HL-60/S4 (cell line): ENCODE results near the gene BTN3A1.

Experiments used
- in situ Hi-C: fragments of 300-500 bp; cut with MboI; formaldehyde crosslinking; loops from 2 replicates; pipeline ENCODE4 v1.14.3; 2022; ENCODE audit warnings: low sequenced_read_pairs

Gene BTN3A1

DNA sequence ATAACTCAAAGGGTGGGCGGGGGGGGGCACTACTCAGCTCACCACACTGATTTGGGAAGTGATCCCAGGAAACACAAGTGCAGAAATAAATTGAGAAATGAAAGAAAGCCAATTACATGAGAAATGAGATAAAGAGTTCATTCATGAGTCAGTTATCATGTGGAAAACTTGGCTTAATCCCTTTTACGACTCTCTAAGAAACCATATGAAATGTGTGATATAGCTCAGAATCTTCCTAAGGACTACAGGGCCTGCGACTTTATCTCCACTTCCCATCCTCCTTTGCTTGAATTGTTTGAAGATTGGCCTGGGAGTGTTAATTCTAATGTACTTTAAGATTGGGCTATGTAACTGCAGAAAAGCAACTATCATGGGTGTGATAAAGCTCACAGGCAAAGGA is 22.8 kb upstream of the BTN3A1 start:
- in situ Hi-C loops: no loop called here

GRCh38 chr6:26379740-26380139 is 22.3 kb upstream of the BTN3A1 start:
- in situ Hi-C loops: no loop called here

- in situ Hi-C loops: no loop called here
These were observed 21.8 kb upstream of the BTN3A1 start for GRCh38 chr6:26380256-26380655.

GRCh38 chr6:26382121-26382520 is 20.0 kb upstream of the BTN3A1 start:
- in situ Hi-C loops: no loop called here

DNA sequence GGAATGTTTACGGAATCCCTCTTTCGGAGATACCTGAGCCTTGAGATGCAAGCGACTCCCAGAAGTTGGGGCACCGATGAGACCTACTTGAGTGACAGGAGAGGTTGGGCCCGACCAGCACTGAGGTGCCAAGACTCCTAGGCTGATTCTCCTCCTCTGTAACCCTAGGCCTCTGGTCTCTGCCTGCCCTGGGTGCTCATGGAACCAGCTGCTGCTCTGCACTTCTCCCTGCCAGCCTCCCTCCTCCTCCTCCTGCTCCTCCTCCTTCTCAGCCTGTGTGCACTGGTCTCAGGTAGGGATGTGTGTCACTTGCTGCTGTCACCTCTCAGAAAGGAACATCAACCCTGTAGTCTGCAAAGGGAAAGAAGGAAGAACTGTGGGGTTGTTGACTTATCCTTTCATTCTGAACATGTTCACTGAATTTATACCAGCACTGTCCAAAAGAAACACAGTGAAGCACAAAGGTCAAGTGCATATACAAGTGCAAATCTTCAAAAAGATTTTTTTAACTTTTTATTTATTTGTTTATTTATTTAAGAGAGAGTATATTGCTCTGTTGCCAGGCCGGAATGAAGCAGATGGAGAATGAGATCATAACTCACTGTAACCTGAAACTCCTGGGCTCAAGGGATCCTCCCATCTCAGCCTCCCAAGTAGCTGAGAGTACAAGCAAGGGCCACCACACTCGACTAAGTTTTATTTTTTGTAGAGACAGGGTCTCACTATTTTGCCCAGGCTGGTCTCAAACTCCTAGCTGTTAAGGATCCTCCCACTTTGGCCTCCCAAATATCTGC is 18.3 kb upstream of the BTN3A1 start:
- in situ Hi-C loops: no loop called here

DNA sequence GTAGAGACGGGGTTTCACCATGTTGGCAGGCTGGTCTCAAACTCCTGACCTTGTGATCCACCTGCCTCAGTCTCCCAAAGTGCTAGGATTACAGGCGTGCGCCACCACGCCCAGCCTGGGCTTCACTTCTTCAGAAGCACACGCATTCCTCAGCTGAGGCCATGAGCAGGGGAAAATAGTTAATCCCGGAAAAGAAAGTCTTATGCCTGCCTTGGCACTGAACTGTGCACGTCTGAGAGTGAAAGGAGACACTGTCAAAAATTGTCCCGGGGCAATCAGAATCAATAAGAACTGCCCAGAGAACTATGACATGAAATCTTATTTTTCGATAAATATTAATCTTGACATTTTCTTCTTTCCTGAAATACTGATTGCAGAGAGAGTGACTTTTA is 16.3 kb upstream of the BTN3A1 start:
- in situ Hi-C loops: no loop called here

- in situ Hi-C loops: no loop called here
These were observed 14.5 kb upstream of the BTN3A1 start for GRCh38 chr6:26387565-26387964.

GRCh38 chr6:26388014-26388413 is 14.1 kb upstream of the BTN3A1 start:
- in situ Hi-C loops: no loop called here

- in situ Hi-C loops: no loop called here
These were observed 13.6 kb upstream of the BTN3A1 start for GRCh38 chr6:26388441-26388840.

DNA sequence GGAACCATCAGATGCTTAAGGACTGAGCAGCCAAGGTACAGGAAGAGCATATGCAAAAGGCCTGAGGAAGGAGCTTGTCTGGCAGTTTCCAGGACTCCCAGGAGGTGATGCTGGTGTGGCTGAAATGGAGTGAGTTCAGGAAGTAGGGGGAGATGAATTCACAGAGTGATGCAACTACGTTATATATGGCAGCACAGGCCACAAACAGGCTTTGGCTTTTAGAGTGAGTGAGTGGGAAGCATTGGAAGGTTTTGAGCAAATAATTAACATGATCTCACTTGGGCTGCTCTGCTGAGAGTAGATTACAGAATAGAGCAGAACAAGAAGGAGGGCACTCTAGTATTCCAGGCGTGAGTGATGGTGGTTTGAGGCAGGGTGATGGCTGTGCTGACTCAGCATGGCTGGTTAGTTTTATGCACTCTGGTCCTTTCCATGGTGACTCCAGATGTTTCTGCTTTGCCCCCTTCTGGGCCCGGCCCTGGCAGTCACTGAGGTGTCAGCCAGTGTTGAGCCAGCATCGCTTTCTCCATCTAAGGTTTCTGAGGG is 12.7 kb upstream of the BTN3A1 start:
- in situ Hi-C loops: no loop called here

- in situ Hi-C loops: no loop called here
These were observed 11.5 kb upstream of the BTN3A1 start for GRCh38 chr6:26390531-26390930.

DNA sequence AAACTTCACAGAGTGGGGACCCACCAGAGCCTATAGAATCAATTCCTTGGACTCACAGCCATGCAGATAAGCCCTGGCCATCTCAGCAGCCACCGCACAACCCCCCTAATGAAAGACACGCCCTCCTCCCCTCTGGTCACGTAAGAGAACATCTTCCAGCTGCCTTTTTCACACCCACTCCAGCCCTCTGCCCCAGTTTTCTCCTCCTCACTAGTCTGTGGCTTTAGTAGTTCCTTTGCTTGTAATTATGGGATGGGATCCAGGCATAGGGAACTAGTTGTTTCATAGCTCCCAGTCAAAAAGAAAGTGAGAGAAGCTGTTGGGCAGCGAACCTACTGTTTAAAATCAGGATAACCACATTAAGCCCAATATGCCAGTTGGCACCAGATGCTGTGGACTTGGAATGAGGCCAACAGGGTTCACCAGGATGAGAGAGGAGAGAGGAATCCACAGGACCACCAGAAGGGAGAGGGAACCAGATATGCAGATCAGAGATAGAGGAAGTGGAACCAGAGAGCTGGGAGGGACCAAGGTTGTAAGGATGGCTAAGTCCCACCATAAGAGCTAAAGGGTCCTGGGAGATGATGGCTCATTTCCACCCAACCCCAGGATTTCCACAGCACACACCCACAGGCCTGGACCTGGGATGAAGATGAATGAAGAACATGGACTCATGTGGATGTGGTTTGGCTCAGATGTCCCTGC is 9.0 kb upstream of the BTN3A1 start:
- in situ Hi-C loops: no loop called here

GRCh38 chr6:26394289-26394688 is 7.8 kb upstream of the BTN3A1 start:
- in situ Hi-C loops: no loop called here

DNA sequence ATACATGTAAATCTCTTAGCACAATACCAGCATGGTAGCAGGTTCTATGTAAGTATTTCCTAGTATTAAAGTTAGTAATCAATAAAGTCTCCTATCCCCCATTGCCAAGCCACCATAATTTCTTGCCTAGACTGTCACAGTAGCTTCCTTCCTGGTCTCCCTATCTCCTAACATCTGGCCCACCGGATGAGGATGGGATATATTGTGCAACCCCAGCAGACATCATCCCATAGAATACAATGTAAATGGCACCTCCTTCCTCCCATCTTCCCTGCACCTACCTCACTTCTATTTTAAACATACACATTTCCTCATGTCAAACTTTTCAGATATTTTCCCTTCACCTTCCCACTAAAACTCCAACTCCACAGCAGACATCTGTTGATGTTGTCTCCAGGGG is 3.5 kb upstream of the BTN3A1 start:
- in situ Hi-C loops: no loop called here

DNA sequence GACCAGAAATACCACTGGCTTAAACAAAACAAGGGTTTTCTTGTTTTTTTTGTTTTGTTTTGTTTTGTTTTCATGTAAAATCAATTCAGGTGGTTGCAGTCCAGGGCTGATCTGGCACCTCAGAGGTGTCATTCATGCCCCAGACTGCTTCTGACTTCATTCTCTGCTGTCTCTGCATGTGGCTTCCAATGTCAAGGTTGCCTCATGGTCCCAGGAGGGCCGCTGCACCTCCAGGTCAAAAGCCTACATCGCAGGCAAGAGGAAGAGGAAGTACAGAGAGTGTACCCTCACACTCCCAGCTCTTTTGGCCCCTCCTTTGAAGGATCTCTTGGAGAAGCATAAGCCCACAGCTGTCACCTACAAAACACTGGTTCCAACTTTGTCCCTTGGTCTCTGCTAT is 1.4 kb upstream of the BTN3A1 start:
- in situ Hi-C loops: no loop called here

DNA sequence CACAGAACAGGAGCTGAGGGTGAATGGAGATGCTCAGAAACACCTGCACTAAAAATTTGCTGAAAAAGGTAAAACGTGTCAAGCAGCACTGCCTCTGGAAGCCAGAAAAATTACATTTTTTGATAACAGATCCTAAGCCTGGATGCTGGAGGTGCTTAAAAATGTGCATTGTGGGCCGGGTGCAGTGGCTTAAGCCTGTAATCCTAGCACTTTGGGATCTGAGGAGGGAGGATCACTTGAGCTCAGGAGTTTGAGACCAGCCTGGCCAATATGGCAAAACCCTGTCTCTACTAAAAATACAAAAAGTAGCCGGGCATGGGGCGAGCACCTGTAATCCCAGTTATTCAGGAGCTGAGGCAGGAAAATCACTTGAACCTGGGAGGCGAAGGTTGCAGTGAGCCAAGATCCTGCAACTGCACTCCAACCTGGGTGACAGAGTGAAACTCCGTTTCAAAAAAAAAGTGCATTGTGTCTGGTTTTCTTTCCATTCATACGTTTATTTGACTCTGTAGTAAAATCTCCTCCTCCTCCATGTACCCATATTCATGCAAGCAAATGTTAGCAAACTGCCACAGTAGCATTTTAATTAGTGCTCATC is 587 bp upstream of the BTN3A1 start:
- in situ Hi-C loops: no loop called here

GRCh38 chr6:26403893-26404292 is 1.8 kb downstream of the BTN3A1 start:
- in situ Hi-C loops: no loop called here

DNA sequence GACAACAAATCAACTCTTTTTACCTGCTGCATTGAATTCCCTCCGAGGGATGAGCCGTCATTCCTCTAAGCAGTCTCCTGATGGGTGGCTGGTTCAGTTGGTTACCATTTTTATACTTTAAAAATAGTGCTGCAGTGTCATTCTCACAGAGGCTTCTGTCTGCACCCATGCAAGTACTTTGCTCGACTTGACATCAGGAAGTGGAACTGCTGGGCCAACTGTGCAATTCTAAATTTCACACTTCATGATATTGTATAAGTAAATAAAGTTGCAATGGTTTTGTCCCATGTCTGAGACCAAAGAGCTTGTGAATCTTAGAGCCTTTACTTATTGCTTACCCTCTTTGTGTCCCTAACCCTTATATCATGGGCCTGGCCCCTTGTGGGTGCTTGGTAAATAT is 2.5 kb downstream of the BTN3A1 start:
- in situ Hi-C loops: no loop called here

- in situ Hi-C loops: no loop called here
These were observed 7.0 kb downstream of the BTN3A1 start for GRCh38 chr6:26408828-26409730.

- in situ Hi-C loops: no loop called here
These were observed 9.7 kb downstream of the BTN3A1 start for GRCh38 chr6:26411751-26412150.

GRCh38 chr6:26412228-26412627 is 10.2 kb downstream of the BTN3A1 start:
- in situ Hi-C loops: no loop called here
